Osteocyte (in vitro differentiated cells): Measurements from ENCODE around the gene LDB2. TPM values are rescaled to one million over a fixed set of nuclear protein-coding genes. Genes with fewer than 3 reads are reported as not detected.

Source experiments
- DNase-seq: peaks from one replicate; pipeline ENCODE4 v3.0.0; 2021; ENCODE audit warnings: mixed read lengths; ENCODE audit not compliant: unreplicated experiment; ENCODE audit errors: extremely low spot score
- H3K27ac Mint-ChIP-seq: one replicate; pipeline ENCODE4 v1.8.0; 2021; ENCODE audit warnings: mild to moderate bottlenecking, mixed read lengths; ENCODE audit not compliant: unreplicated experiment
- H3K27me3 Mint-ChIP-seq: one replicate; pipeline ENCODE4 v1.8.0; 2021; ENCODE audit warnings: mixed read lengths; ENCODE audit not compliant: unreplicated experiment
- H3K36me3 Mint-ChIP-seq: one replicate; pipeline ENCODE4 v1.8.0; 2021; ENCODE audit warnings: mixed read lengths; ENCODE audit not compliant: unreplicated experiment
- H3K4me1 Mint-ChIP-seq: one replicate; pipeline ENCODE4 v1.8.0; 2021; ENCODE audit warnings: mixed read lengths; ENCODE audit not compliant: unreplicated experiment
- H3K4me3 Mint-ChIP-seq: one replicate; pipeline ENCODE4 v1.8.0; 2021; ENCODE audit warnings: mild to moderate bottlenecking, moderate library complexity, mixed read lengths; ENCODE audit not compliant: unreplicated experiment
- H3K9me3 Mint-ChIP-seq: one replicate; pipeline ENCODE4 v1.8.0; 2021; ENCODE audit warnings: mixed read lengths; ENCODE audit not compliant: unreplicated experiment
- CTCF ChIP-seq: fragments of 200-600 bp; sonication (generic); IDR thresholded peaks from 2 replicates; pipeline ENCODE4 v1.5.0; 2021; ENCODE audit warnings: antibody characterized with exemption, mild to moderate bottlenecking, moderate library complexity
- total RNA-seq: library from RNA; stranded (reverse); gene quantifications from 2 replicates; pipeline ENCODE4 v1.2.1, GENCODE V29; 2021

The LDB2 gene
- total RNA-seq, 1 donor from 2014 or later, result 8.7 TPM

GRCh38 chr4:16827794-16828724, 70.4 kb downstream of the LDB2 start:
- Mint-ChIP-seq H3K36me3 (no peaks in the 10 kb centered on the region), H3K9me3 (no peaks in the 10 kb centered on the region), H3K4me3 (no peak overlapping the region), H3K27me3 (no peaks in the 10 kb centered on the region), H3K4me1 (no peaks in the 10 kb centered on the region), H3K27ac (no peak overlapping the region)
- DNase-seq, result no peak
- TF ChIP-seq CTCF, result no peak

- no peak for TF ChIP-seq CTCF
- no peak overlapping the region for H3K27ac Mint-ChIP-seq
Measured at GRCh38 chr4:16827045-16827444, 71.4 kb downstream of the LDB2 start.

GRCh38 chr4:16826406-16826910, 72.0 kb downstream of the LDB2 start:
- no peak for DNase-seq
- no peak overlapping the region for H3K4me3 Mint-ChIP-seq
- no peaks in the 10 kb centered on the region for H3K4me1 Mint-ChIP-seq
- H3K27me3 Mint-ChIP-seq, result no peaks in the 10 kb centered on the region
- no peak overlapping the region for H3K27ac Mint-ChIP-seq
- no peaks in the 10 kb centered on the region for H3K36me3 Mint-ChIP-seq
- H3K9me3 Mint-ChIP-seq, result no peaks in the 10 kb centered on the region
- TF ChIP-seq CTCF, result no peak

More at GRCh38 chr4:16827045-16827444, 71.4 kb downstream of the LDB2 start:
- no peaks in the 10 kb centered on the region for H3K36me3 Mint-ChIP-seq
- no peak for DNase-seq
- H3K27me3 Mint-ChIP-seq, result no peaks in the 10 kb centered on the region
- no peaks in the 10 kb centered on the region for H3K9me3 Mint-ChIP-seq
- no peak overlapping the region for H3K4me3 Mint-ChIP-seq
- no peaks in the 10 kb centered on the region for H3K4me1 Mint-ChIP-seq

- no peaks in the 10 kb centered on the region for H3K4me1 Mint-ChIP-seq
- no peak for TF ChIP-seq CTCF
- H3K4me3 Mint-ChIP-seq, result no peak overlapping the region
- H3K27me3 Mint-ChIP-seq, result no peaks in the 10 kb centered on the region
- H3K36me3 Mint-ChIP-seq, result no peaks in the 10 kb centered on the region
- H3K9me3 Mint-ChIP-seq, result no peaks in the 10 kb centered on the region
- H3K27ac Mint-ChIP-seq, result no peak overlapping the region
- no peak for DNase-seq
Measured at GRCh38 chr4:16824278-16824806, 74.1 kb downstream of the LDB2 start.

GRCh38 chr4:16820329-16820728, 78.1 kb downstream of the LDB2 start:
- Mint-ChIP-seq H3K36me3 (no peaks in the 10 kb centered on the region), H3K27ac (no peak overlapping the region), H3K4me3 (no peak overlapping the region), H3K27me3 (no peaks in the 10 kb centered on the region), H3K9me3 (no peaks in the 10 kb centered on the region), H3K4me1 (no peaks in the 10 kb centered on the region)
- no peak for TF ChIP-seq CTCF
- DNase-seq, result no peak
